Measurements from ENCODE around the gene ZNF410.

Gene ZNF410

DNA sequence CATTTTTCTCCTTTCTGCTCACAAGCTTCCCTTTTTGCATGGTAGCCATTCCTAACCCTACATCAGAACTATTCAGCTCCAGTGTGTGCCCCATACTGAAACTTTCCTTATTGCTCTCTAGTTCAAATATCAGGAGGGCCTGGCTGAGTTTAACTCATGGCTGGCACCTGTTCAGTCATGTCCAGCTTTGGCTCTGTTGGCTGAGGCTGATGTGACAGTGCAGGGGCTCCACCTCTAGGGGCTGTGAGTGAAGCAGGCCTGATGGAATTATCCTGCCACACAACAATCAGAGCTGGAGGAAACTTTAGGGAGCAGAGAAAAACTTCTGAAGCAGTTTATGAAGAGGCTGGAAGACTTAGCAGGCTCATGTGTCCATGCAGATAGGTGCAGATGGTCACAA, 71.9 kb downstream of the ZNF410 start:
- no peaks in the 10 kb centered on the region for H3K27me3 ChIP-seq (ENCODE audit: control insufficient read depth, insufficient read depth, low read length)
- H3K9ac ChIP-seq (ENCODE audit: low read length), result no peak overlapping the region
- no peaks in the 10 kb centered on the region for H3K4me1 ChIP-seq (ENCODE audit: control insufficient read depth, low read depth, low read length)
- H3K36me3 ChIP-seq (ENCODE audit: control insufficient read depth, low read depth, low read length), result peaks cover 21% of the 10 kb centered on the region
- no peak overlapping the region for H3K4me3 ChIP-seq (ENCODE audit: low read length)
- H3K9me3 ChIP-seq (ENCODE audit: control insufficient read depth, low read depth, low read length), result no peaks in the 10 kb centered on the region
- no peak overlapping the region for H3K27ac ChIP-seq (ENCODE audit: low read length)

DNA sequence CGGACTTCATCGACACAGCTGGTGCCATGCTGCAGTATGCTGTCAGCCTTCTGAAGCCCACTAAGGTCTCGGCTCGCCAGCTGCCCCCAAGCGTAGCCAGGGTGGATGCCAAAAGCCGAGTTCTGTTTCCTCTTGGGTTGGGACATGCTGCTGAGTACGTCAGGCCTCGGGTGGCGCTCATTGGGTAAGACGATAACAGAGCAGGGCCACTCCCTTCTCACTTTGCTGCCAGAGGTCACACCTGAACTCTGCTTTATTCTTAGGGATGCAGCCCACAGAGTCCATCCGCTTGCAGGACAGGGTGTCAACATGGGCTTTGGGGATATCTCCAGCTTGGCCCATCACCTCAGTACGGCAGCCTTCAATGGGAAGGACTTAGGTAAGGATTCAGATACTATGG, 74.5 kb downstream of the ZNF410 start:
- H3K9ac ChIP-seq (ENCODE audit: low read length), result no peak overlapping the region
- no peak overlapping the region for H3K4me3 ChIP-seq (ENCODE audit: low read length)
- peaks cover 18% of the 10 kb centered on the region for H3K36me3 ChIP-seq (ENCODE audit: control insufficient read depth, low read depth, low read length)
- no peaks in the 10 kb centered on the region for H3K27me3 ChIP-seq (ENCODE audit: control insufficient read depth, insufficient read depth, low read length)
- H3K27ac ChIP-seq (ENCODE audit: low read length), result no peak overlapping the region
- H3K4me1 ChIP-seq (ENCODE audit: control insufficient read depth, low read depth, low read length), result no peaks in the 10 kb centered on the region
- no peaks in the 10 kb centered on the region for H3K9me3 ChIP-seq (ENCODE audit: control insufficient read depth, low read depth, low read length)

DNA sequence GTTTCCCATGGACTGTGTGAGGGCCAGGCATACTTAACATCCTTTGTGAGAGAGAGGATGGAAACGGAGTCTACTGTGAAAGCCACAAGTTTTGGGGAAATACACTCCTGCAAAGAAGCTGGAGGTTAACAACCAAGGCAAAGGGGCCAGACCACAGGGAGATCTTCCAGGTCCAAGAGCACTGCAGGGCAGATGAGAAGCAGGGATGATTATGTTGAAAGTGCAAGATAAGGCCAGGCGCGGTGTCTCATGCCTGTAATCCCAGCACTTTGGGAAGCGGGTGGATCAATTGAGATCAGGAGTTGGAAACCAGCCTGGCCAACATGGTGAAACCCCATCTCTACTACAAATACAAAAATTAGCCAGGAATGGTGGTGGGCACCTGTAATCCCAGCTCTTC, 78.6 kb downstream of the ZNF410 start:
- Histone ChIP-seq H3K4me1 (ENCODE audit: control insufficient read depth, low read depth, low read length) (no peaks in the 10 kb centered on the region), H3K27me3 (ENCODE audit: control insufficient read depth, insufficient read depth, low read length) (no peaks in the 10 kb centered on the region), H3K4me3 (ENCODE audit: low read length) (no peak overlapping the region), H3K9me3 (ENCODE audit: control insufficient read depth, low read depth, low read length) (no peaks in the 10 kb centered on the region), H3K9ac (ENCODE audit: low read length) (no peak overlapping the region), H3K27ac (ENCODE audit: low read length) (no peak overlapping the region), H3K36me3 (ENCODE audit: control insufficient read depth, low read depth, low read length) (peaks cover 16% of the 10 kb centered on the region)

DNA sequence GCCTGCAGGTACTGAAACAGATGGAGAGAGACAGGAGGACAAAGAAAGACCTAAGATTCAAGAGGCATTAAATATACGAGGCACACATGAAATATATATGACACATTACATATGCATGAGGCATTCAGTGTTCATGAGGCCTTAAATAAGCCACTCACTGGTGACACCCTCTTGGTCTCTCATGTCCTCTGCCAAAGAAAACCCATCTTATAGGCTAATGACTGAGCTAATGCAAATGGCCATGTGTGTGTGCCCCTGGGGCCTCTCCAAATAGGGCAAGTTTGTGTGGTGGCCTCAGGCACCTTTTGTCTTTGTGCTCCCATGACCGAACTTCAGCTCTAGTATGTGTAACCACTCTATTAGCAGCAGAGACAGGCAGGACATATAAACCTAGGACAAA, 82.2 kb downstream of the ZNF410 start:
- Histone ChIP-seq H3K27me3 (ENCODE audit: control insufficient read depth, insufficient read depth, low read length) (no peaks in the 10 kb centered on the region), H3K9me3 (ENCODE audit: control insufficient read depth, low read depth, low read length) (no peaks in the 10 kb centered on the region), H3K27ac (ENCODE audit: low read length) (no peak overlapping the region), H3K4me1 (ENCODE audit: control insufficient read depth, low read depth, low read length) (no peaks in the 10 kb centered on the region), H3K36me3 (ENCODE audit: control insufficient read depth, low read depth, low read length) (peaks cover 5% of the 10 kb centered on the region), H3K9ac (ENCODE audit: low read length) (no peak overlapping the region), H3K4me3 (ENCODE audit: low read length) (no peak overlapping the region)

DNA sequence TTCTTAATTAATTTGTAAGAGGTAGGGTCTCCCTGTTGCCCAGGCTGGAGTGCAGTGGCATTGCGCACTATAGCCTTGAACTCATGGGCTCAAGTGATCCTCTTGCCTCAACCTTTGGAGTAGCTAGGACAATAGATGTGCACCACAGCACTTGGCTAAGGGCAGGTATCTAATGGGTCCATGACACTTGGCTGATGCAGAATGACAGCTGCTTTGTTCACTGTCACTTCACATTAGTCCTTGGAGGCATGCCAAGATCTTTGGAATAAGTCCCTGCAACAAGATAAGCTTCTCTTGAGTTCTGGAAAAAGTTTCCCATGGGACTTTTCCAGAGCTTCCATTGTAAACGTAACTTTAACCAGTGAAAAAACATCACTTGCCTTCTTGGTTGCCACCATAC, 86.8 kb downstream of the ZNF410 start:
- H3K9me3 ChIP-seq (ENCODE audit: control insufficient read depth, low read depth, low read length), result no peaks in the 10 kb centered on the region
- H3K36me3 ChIP-seq (ENCODE audit: control insufficient read depth, low read depth, low read length), result peaks cover 5% of the 10 kb centered on the region
- H3K27ac ChIP-seq (ENCODE audit: low read length), result no peak overlapping the region

DNA sequence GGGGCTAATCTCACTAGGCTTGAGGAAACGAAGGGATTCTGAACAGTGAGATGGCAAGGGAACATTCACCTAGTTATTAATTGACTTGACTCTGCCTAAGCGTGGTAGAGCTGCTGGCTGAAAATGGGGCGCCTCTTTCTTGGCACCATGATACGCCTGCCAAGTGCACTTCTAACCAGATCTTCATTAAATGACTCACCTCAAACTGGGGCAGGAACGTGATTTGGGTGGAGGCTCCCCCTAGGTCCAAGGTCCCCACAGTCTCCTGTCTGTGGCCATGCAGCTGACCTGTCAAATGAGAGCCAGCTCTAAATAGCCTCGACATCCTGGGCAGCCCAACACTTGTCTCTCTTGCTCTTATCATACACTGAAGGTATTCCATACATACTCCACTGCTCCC, 89.5 kb downstream of the ZNF410 start:
- no peaks in the 10 kb centered on the region for H3K27me3 ChIP-seq (ENCODE audit: control insufficient read depth, insufficient read depth, low read length)
- no peaks in the 10 kb centered on the region for H3K4me1 ChIP-seq (ENCODE audit: control insufficient read depth, low read depth, low read length)
- H3K4me3 ChIP-seq (ENCODE audit: low read length), result no peak overlapping the region
- no peaks in the 10 kb centered on the region for H3K36me3 ChIP-seq (ENCODE audit: control insufficient read depth, low read depth, low read length)
- no peak overlapping the region for H3K9ac ChIP-seq (ENCODE audit: low read length)
- no peak overlapping the region for H3K27ac ChIP-seq (ENCODE audit: low read length)
- no peaks in the 10 kb centered on the region for H3K9me3 ChIP-seq (ENCODE audit: control insufficient read depth, low read depth, low read length)

More for the DNA sequence above, 86.8 kb downstream of the ZNF410 start:
- no peak overlapping the region for H3K9ac ChIP-seq (ENCODE audit: low read length)
- H3K27me3 ChIP-seq (ENCODE audit: control insufficient read depth, insufficient read depth, low read length), result no peaks in the 10 kb centered on the region
- H3K4me1 ChIP-seq (ENCODE audit: control insufficient read depth, low read depth, low read length), result no peaks in the 10 kb centered on the region
- no peak overlapping the region for H3K4me3 ChIP-seq (ENCODE audit: low read length)

DNA sequence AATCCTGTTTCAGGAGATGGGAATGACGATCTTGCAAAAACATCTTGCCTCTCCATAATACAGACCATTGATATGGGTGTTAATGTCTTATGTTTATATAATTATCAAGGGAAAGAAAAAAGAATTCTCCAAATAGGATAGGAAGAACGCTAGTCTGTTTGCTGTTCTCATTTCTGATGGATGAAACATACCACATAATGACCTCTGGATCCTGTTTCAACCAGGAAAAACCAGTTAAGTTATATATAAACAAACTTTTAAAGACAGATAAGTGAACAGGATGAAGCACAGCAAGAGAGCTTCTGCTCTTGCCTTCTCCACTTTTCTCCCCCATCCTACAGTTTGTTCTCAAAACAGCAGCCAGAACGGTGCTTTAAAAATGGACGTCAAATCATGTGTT, 91.2 kb downstream of the ZNF410 start:
- Histone ChIP-seq H3K4me1 (ENCODE audit: control insufficient read depth, low read depth, low read length) (no peaks in the 10 kb centered on the region), H3K9me3 (ENCODE audit: control insufficient read depth, low read depth, low read length) (no peaks in the 10 kb centered on the region), H3K36me3 (ENCODE audit: control insufficient read depth, low read depth, low read length) (no peaks in the 10 kb centered on the region), H3K27ac (ENCODE audit: low read length) (no peak overlapping the region), H3K27me3 (ENCODE audit: control insufficient read depth, insufficient read depth, low read length) (no peaks in the 10 kb centered on the region), H3K4me3 (ENCODE audit: low read length) (no peak overlapping the region), H3K9ac (ENCODE audit: low read length) (no peak overlapping the region)
